OCI-LY1 (cell line): ENCODE results near the gene ABCC6.
"Not testable (repeated sequence)": the region's sequence is repeated elsewhere in the genome, so short reads cannot be mapped to it uniquely, and the experiment has no call there.

Experiments
- H2AFZ ChIP-seq: fragments of 200-600 bp; sonication (generic), shearing (Covaris generic); 2 replicates; pipeline ENCODE4 v1.6.0; 2014; ENCODE audit warnings: antibody characterized with exemption, mild to moderate bottlenecking, low read length
- H3F3A ChIP-seq: fragments of 200-600 bp; sonication (generic), shearing (Covaris generic); 2 replicates; pipeline ENCODE4 v1.6.0; 2014; ENCODE audit warnings: mild to moderate bottlenecking, antibody characterized with exemption, low read length, moderate library complexity; ENCODE audit not compliant: insufficient read depth
- H3K27ac ChIP-seq: fragments of 200-600 bp; sonication (generic); 2 replicates; pipeline ENCODE4 v1.5.1; 2014; ENCODE audit warnings: low read length, mixed run types, mild to moderate bottlenecking, low read depth; ENCODE audit not compliant: poor library complexity, severe bottlenecking
- H3K27me3 ChIP-seq: fragments of 200-600 bp; sonication (generic); 2 replicates; pipeline ENCODE4 v1.6.0; 2014; ENCODE audit warnings: antibody characterized with exemption, mild to moderate bottlenecking, low read length, moderate library complexity; ENCODE audit not compliant: insufficient read depth
- H3K36me3 ChIP-seq: fragments of 200-600 bp; sonication (generic); 2 replicates; pipeline ENCODE4 v1.6.1; 2014; ENCODE audit warnings: mild to moderate bottlenecking, antibody characterized with exemption, low read length, moderate library complexity, mixed read lengths; ENCODE audit not compliant: insufficient read depth
- H3K4me1 ChIP-seq: fragments of 200-600 bp; sonication (generic); 2 replicates; pipeline ENCODE4 v1.5.1; 2014; ENCODE audit warnings: mild to moderate bottlenecking, low read length, moderate library complexity; ENCODE audit not compliant: insufficient read depth, severe bottlenecking
- H3K4me2 ChIP-seq: fragments of 200-600 bp; sonication (generic), shearing (Covaris generic); 2 replicates; pipeline ENCODE4 v1.6.1; 2014; ENCODE audit warnings: low read length
- H3K4me3 ChIP-seq: fragments of 200-600 bp; sonication (generic); 2 replicates; pipeline ENCODE4 v1.5.1; 2014; ENCODE audit warnings: low read length, low read depth, mild to moderate bottlenecking, mixed read lengths; ENCODE audit not compliant: poor library complexity, severe bottlenecking
- H3K79me2 ChIP-seq: fragments of 200-600 bp; shearing (Covaris generic); 2 replicates; pipeline ENCODE4 v1.6.1; 2016; ENCODE audit warnings: mixed run types, low read length, mixed read lengths; ENCODE audit not compliant: insufficient read depth
- H3K9ac ChIP-seq: fragments of 200-600 bp; sonication (generic), shearing (Covaris generic); 2 replicates; pipeline ENCODE4 v1.6.1; 2014; ENCODE audit warnings: mild to moderate bottlenecking, low read length, mixed read lengths
- H3K9me2 ChIP-seq: fragments of 200-600 bp; sonication (generic), shearing (Covaris generic); 2 replicates; pipeline ENCODE4 v1.6.1; 2014; ENCODE audit warnings: low read depth, mild to moderate bottlenecking, low read length, mixed read lengths
- H3K9me3 ChIP-seq: fragments of 200-600 bp; shearing (Covaris generic); 2 replicates; pipeline ENCODE4 v1.6.1; 2014; ENCODE audit warnings: low read length, mixed read lengths
- H4K20me1 ChIP-seq: fragments of 200-600 bp; sonication (generic), shearing (Covaris generic); 2 replicates; pipeline ENCODE4 v1.6.0; 2016; ENCODE audit warnings: mild to moderate bottlenecking, low read length; ENCODE audit not compliant: insufficient read depth
- TF ChIP-seq, protein P1 (sequence below): fragments of 200-600 bp; sonication (generic), shearing (Covaris generic); IDR thresholded peaks from 2 replicates; pipeline ENCODE4 v1.5.1; 2017; ENCODE audit warnings: mild to moderate bottlenecking, antibody characterized with exemption, low read length, moderate library complexity, mixed read lengths

The ABCC6 gene

DNA sequence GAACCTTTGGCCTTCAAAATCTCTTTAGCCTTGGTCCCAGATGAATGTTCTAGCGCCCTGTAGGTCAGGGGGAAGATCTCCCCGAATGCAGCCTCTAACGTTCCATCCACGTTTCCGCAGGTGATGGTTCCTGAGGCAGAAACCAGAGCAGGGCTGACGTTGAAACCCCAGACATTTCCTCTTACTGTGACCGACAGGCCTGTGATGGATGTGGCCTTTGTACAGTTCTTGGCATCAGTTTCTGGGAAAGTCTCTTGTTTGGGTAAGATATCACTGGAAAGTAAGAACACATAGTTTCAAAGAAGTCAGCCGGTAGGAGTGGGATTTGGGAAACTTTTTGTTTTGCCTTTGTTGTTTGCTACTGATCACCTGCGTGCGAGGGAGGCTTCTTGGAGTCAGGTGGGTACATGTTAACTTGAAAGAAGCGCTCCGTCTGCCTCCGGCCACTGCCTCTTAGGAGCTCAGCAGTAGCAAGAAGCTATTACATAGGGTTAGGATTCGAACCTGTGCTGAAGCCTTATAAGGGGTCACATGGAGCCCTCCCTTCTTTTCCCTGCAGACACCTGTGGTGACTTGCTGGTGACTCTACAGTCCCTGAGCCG, 39.8 kb upstream of the ABCC6 start:
- not testable (repeated sequence) for H3K36me3 ChIP-seq, H3K9me2 ChIP-seq, H3K4me3 ChIP-seq, H3K4me1 ChIP-seq, H2AFZ ChIP-seq, H3K27ac ChIP-seq, H3K79me2 ChIP-seq, H3K9me3 ChIP-seq, H3F3A ChIP-seq, H3K9ac ChIP-seq, H4K20me1 ChIP-seq, H3K4me2 ChIP-seq, H3K27me3 ChIP-seq

DNA sequence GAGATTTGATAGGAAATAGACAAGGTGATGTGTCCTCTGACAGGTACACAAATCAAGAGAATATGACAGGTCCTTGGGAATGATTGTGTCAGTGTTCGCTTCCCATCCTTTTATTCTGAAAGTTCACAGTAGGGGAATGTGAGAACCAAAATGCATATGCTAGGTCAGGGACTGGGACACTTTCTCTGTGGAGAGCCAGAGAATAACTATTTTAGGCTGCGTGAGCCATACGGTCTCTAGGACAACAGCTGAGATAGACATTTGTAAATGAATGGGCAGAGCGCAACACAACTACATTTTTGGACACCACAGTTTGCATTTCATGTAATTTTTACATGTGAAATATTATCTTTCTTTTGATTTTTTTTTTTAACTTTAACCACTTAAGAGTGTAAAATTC, 36.7 kb upstream of the ABCC6 start:
- not testable (repeated sequence) for H3K9ac ChIP-seq, H3K4me1 ChIP-seq, H3K4me2 ChIP-seq, H3K9me3 ChIP-seq, H3K36me3 ChIP-seq, H3K27me3 ChIP-seq, H3K4me3 ChIP-seq, H3F3A ChIP-seq, H4K20me1 ChIP-seq, H2AFZ ChIP-seq, H3K9me2 ChIP-seq, H3K79me2 ChIP-seq, H3K27ac ChIP-seq

DNA sequence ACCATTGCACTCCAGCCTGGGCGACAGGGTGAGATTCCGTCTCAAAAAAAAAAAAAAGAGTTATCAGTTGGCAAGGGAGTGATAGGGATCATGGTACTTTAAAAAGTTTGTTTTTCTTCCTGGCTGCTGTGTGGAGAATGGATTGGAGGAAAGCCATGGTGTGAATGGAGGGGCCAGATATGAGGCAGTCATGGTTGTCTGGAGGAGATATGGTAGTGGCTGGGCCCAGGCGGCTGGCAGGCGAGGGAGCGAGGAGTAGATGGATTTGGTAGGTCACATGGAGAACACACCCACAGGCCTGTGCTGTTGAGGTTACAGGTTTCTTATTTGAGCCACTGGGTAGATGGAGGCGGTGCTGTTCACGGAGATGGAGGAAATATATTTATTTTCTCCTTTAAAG, 35.5 kb upstream of the ABCC6 start:
- not testable (repeated sequence) for H3K9me2 ChIP-seq, H3K9me3 ChIP-seq, H3K4me2 ChIP-seq, H3K27me3 ChIP-seq, H2AFZ ChIP-seq, H3K36me3 ChIP-seq, H3K4me1 ChIP-seq, H3K9ac ChIP-seq, H3K79me2 ChIP-seq, H3K4me3 ChIP-seq, H3K27ac ChIP-seq, H4K20me1 ChIP-seq, H3F3A ChIP-seq

- H3K27ac ChIP-seq, H3K79me2 ChIP-seq, H3K27me3 ChIP-seq, H3K36me3 ChIP-seq, H2AFZ ChIP-seq, H3K4me1 ChIP-seq, H3K4me3 ChIP-seq, H4K20me1 ChIP-seq, H3K9me3 ChIP-seq, H3K4me2 ChIP-seq, H3F3A ChIP-seq, H3K9ac ChIP-seq, H3K9me2 ChIP-seq: not testable (repeated sequence)
- TF ChIP-seq, protein P1, sequence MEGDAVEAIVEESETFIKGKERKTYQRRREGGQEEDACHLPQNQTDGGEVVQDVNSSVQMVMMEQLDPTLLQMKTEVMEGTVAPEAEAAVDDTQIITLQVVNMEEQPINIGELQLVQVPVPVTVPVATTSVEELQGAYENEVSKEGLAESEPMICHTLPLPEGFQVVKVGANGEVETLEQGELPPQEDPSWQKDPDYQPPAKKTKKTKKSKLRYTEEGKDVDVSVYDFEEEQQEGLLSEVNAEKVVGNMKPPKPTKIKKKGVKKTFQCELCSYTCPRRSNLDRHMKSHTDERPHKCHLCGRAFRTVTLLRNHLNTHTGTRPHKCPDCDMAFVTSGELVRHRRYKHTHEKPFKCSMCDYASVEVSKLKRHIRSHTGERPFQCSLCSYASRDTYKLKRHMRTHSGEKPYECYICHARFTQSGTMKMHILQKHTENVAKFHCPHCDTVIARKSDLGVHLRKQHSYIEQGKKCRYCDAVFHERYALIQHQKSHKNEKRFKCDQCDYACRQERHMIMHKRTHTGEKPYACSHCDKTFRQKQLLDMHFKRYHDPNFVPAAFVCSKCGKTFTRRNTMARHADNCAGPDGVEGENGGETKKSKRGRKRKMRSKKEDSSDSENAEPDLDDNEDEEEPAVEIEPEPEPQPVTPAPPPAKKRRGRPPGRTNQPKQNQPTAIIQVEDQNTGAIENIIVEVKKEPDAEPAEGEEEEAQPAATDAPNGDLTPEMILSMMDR, result peak; percentile 20; the same call in 1 of the 2 replicates
Measured at GRCh38 chr16:16257301-16257923, 34.1 kb upstream of the ABCC6 start.

DNA sequence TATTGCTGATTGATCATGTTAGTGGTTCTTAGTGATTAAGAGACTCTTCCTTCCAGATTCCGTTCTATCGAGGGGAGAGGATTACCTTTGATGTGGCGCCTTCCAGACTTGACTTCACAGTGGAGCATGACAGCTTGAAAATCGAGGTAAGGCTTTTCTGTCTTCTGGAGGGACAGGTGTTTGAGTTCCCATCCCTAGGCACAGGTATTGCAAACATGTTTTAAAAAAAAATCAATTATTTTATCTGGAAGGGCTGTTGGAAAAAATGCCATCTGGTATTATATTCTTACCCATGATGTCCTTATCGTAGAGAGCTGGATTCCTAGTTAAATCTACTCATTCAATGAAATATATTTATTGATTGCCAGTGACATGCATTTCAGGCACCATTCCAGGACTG, 29.1 kb upstream of the ABCC6 start:
- not testable (repeated sequence) for H3F3A ChIP-seq, H3K4me3 ChIP-seq, H3K79me2 ChIP-seq, H3K9ac ChIP-seq, H3K27me3 ChIP-seq, H3K4me1 ChIP-seq, H3K9me3 ChIP-seq, H3K36me3 ChIP-seq, H3K4me2 ChIP-seq, H2AFZ ChIP-seq, H3K27ac ChIP-seq, H3K9me2 ChIP-seq, H4K20me1 ChIP-seq

DNA sequence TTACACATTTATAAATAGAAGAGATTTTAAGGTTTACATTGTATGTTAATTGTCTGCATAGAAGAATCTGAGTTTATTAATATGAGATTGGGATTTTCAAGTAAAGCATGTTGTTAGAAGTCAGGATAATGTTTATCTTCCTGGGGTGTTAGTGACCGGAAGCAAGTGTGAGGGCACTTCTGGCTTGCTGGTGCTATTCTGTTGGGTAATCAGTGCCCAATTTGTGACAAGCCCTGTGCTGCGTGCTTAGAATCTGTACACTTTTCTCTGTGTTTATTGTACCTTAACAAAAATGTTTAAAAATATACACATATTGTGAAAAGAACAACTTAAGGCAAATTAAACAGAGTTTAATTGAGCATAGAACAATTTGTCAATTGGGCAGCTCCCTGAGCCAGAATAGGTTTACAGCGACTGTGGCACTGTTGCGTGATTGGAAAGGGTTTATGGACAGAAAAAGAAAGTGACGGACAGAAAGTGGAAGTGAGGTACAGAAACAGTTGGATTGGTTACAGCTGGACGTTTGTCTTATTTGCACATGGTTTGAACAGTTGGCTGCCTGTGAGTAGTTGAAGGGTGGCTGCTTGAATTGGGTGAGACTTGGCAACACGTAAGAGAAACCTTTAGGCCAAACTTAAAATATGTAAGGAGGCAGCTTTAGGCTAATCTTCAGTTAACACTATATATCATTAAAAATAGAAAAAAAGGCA, 26.5 kb upstream of the ABCC6 start:
- H3K79me2 ChIP-seq, H3K27me3 ChIP-seq, H3F3A ChIP-seq, H2AFZ ChIP-seq, H3K27ac ChIP-seq, H3K9me2 ChIP-seq, H3K9me3 ChIP-seq, H3K4me2 ChIP-seq, H3K36me3 ChIP-seq, H3K4me3 ChIP-seq, H3K4me1 ChIP-seq, H3K9ac ChIP-seq, H4K20me1 ChIP-seq: not testable (repeated sequence)

- H2AFZ ChIP-seq, H4K20me1 ChIP-seq, H3K27me3 ChIP-seq, H3K79me2 ChIP-seq, H3K4me3 ChIP-seq, H3K9ac ChIP-seq, H3F3A ChIP-seq, H3K4me2 ChIP-seq, H3K9me3 ChIP-seq, H3K9me2 ChIP-seq, H3K27ac ChIP-seq, H3K36me3 ChIP-seq, H3K4me1 ChIP-seq: not testable (repeated sequence)
Measured at GRCh38 chr16:16247439-16247838, 24.1 kb upstream of the ABCC6 start.
